Measurements from ENCODE around the gene GRIP1. TPM values are rescaled to one million over a fixed set of nuclear protein-coding genes. Genes with fewer than 3 reads are reported as not detected.

GRIP1 gene
- total and polyA plus RNA-seq, 2 experiments from 2014 or later, result 5.1 to 13.7 TPM

DNA sequence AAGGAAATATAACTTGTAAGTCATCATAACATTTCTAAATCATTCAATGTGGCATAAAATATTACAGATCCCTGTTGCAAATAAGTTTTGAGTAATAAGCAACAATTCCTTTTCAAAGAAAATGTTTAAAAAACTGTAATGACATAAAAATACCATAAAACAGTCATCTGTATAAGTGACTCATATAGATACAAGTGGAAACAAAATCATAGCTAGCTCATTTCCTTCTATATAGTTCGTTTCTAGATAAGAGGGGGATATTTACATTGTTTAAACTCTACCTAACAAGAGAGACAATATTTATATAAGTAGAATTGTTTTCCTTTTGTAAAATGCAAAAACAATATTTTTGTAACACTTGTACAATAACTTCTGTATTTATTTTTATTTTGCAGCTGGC lies 148.9 kb downstream of the GRIP1 start:
- TF ChIP-seq, protein P1, sequence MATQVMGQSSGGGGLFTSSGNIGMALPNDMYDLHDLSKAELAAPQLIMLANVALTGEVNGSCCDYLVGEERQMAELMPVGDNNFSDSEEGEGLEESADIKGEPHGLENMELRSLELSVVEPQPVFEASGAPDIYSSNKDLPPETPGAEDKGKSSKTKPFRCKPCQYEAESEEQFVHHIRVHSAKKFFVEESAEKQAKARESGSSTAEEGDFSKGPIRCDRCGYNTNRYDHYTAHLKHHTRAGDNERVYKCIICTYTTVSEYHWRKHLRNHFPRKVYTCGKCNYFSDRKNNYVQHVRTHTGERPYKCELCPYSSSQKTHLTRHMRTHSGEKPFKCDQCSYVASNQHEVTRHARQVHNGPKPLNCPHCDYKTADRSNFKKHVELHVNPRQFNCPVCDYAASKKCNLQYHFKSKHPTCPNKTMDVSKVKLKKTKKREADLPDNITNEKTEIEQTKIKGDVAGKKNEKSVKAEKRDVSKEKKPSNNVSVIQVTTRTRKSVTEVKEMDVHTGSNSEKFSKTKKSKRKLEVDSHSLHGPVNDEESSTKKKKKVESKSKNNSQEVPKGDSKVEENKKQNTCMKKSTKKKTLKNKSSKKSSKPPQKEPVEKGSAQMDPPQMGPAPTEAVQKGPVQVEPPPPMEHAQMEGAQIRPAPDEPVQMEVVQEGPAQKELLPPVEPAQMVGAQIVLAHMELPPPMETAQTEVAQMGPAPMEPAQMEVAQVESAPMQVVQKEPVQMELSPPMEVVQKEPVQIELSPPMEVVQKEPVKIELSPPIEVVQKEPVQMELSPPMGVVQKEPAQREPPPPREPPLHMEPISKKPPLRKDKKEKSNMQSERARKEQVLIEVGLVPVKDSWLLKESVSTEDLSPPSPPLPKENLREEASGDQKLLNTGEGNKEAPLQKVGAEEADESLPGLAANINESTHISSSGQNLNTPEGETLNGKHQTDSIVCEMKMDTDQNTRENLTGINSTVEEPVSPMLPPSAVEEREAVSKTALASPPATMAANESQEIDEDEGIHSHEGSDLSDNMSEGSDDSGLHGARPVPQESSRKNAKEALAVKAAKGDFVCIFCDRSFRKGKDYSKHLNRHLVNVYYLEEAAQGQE (IDR thresholded peaks at IDR 0.05; ENCODE audit: unreplicated experiment), result no peak
- no peak for TF ChIP-seq STAT1 (IDR thresholded peaks at IDR 0.05; ENCODE audit: unreplicated experiment)
- TF ChIP-seq, protein P2, sequence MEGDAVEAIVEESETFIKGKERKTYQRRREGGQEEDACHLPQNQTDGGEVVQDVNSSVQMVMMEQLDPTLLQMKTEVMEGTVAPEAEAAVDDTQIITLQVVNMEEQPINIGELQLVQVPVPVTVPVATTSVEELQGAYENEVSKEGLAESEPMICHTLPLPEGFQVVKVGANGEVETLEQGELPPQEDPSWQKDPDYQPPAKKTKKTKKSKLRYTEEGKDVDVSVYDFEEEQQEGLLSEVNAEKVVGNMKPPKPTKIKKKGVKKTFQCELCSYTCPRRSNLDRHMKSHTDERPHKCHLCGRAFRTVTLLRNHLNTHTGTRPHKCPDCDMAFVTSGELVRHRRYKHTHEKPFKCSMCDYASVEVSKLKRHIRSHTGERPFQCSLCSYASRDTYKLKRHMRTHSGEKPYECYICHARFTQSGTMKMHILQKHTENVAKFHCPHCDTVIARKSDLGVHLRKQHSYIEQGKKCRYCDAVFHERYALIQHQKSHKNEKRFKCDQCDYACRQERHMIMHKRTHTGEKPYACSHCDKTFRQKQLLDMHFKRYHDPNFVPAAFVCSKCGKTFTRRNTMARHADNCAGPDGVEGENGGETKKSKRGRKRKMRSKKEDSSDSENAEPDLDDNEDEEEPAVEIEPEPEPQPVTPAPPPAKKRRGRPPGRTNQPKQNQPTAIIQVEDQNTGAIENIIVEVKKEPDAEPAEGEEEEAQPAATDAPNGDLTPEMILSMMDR (conservative IDR thresholded peaks at IDR 0.05; ENCODE audit: low read depth in 2 of 2), result no peak
- no peak for TF ChIP-seq NANOG (IDR thresholded peaks at IDR 0.05; ENCODE audit: borderline replicate concordance)
- no peak for TF ChIP-seq EZH2 (IDR thresholded peaks at IDR 0.05; ENCODE audit: low read depth, unreplicated experiment)
- TF ChIP-seq POLR2AphosphoS5 (IDR thresholded peaks at IDR 0.05; ENCODE audit: low read depth), result no peak
- TF ChIP-seq EZH2phosphoT487 (IDR thresholded peaks at IDR 0.05; ENCODE audit: unreplicated experiment), result no peak
- TF ChIP-seq, protein P3, sequence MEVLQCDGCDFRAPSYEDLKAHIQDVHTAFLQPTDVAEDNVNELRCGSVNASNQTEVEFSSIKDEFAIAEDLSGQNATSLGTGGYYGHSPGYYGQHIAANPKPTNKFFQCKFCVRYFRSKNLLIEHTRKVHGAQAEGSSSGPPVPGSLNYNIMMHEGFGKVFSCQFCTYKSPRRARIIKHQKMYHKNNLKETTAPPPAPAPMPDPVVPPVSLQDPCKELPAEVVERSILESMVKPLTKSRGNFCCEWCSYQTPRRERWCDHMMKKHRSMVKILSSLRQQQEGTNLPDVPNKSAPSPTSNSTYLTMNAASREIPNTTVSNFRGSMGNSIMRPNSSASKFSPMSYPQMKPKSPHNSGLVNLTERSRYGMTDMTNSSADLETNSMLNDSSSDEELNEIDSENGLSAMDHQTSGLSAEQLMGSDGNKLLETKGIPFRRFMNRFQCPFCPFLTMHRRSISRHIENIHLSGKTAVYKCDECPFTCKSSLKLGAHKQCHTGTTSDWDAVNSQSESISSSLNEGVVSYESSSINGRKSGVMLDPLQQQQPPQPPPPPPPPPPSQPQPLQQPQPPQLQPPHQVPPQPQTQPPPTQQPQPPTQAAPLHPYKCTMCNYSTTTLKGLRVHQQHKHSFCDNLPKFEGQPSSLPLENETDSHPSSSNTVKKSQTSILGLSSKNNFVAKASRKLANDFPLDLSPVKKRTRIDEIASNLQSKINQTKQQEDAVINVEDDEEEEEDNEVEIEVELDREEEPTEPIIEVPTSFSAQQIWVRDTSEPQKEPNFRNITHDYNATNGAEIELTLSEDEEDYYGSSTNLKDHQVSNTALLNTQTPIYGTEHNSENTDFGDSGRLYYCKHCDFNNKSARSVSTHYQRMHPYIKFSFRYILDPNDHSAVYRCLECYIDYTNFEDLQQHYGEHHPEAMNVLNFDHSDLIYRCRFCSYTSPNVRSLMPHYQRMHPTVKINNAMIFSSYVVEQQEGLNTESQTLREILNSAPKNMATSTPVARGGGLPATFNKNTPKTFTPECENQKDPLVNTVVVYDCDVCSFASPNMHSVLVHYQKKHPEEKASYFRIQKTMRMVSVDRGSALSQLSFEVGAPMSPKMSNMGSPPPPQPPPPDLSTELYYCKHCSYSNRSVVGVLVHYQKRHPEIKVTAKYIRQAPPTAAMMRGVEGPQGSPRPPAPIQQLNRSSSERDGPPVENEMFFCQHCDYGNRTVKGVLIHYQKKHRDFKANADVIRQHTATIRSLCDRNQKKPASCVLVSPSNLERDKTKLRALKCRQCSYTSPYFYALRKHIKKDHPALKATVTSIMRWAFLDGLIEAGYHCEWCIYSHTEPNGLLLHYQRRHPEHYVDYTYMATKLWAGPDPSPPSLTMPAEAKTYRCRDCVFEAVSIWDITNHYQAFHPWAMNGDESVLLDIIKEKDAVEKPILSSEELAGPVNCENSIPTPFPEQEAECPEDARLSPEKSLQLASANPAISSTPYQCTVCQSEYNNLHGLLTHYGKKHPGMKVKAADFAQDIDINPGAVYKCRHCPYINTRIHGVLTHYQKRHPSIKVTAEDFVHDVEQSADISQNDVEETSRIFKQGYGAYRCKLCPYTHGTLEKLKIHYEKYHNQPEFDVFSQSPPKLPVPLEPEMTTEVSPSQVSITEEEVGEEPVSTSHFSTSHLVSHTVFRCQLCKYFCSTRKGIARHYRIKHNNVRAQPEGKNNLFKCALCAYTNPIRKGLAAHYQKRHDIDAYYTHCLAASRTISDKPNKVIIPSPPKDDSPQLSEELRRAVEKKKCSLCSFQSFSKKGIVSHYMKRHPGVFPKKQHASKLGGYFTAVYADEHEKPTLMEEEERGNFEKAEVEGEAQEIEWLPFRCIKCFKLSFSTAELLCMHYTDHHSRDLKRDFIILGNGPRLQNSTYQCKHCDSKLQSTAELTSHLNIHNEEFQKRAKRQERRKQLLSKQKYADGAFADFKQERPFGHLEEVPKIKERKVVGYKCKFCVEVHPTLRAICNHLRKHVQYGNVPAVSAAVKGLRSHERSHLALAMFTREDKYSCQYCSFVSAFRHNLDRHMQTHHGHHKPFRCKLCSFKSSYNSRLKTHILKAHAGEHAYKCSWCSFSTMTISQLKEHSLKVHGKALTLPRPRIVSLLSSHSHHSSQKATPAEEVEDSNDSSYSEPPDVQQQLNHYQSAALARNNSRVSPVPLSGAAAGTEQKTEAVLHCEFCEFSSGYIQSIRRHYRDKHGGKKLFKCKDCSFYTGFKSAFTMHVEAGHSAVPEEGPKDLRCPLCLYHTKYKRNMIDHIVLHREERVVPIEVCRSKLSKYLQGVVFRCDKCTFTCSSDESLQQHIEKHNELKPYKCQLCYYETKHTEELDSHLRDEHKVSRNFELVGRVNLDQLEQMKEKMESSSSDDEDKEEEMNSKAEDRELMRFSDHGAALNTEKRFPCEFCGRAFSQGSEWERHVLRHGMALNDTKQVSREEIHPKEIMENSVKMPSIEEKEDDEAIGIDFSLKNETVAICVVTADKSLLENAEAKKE (CRISPR knock-in tag; IDR thresholded peaks at IDR 0.05), result no peak
- TF ChIP-seq, protein P4, sequence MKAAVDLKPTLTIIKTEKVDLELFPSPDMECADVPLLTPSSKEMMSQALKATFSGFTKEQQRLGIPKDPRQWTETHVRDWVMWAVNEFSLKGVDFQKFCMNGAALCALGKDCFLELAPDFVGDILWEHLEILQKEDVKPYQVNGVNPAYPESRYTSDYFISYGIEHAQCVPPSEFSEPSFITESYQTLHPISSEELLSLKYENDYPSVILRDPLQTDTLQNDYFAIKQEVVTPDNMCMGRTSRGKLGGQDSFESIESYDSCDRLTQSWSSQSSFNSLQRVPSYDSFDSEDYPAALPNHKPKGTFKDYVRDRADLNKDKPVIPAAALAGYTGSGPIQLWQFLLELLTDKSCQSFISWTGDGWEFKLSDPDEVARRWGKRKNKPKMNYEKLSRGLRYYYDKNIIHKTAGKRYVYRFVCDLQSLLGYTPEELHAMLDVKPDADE (IDR thresholded peaks at IDR 0.05), result no peak
- no peak for TF ChIP-seq CREB1 (CRISPR knock-in tag; IDR thresholded peaks at IDR 0.05; ENCODE audit: low read depth)
- TF ChIP-seq ZNF331 (CRISPR knock-in tag; IDR thresholded peaks at IDR 0.05; ENCODE audit: low read depth), result no peak
- no peak for TF ChIP-seq ZNF114 (CRISPR knock-in tag; IDR thresholded peaks at IDR 0.05)
- TF ChIP-seq JUNB (IDR thresholded peaks at IDR 0.05; ENCODE audit: unreplicated experiment), result no peak
- H3K9me2 ChIP-seq (ENCODE audit: insufficient read depth), result no peaks in the 10 kb centered on the region
- no peak overlapping the region for H2AFZ ChIP-seq
- H4K20me1 ChIP-seq (replicated peaks; ENCODE audit: insufficient read depth), result no peaks in the 10 kb centered on the region
- no peak overlapping the region for H3K27ac Mint-ChIP-seq
- peaks cover 26% of the 10 kb centered on the region; the same call in 2 of the 3 replicates for H3K36me3 Mint-ChIP-seq (ENCODE audit: low read depth)
- no peak overlapping the region for H3K27ac ChIP-seq (ENCODE audit: low read depth)
- H3K9me3 Mint-ChIP-seq, result peaks cover 21% of the 10 kb centered on the region; the same call in 2 of the 3 replicates
- H3K27me3 ChIP-seq (ENCODE audit: insufficient read depth), result no peaks in the 10 kb centered on the region
- H3K4me1 ChIP-seq (ENCODE audit: insufficient read depth), result peaks cover 11% of the 10 kb centered on the region; the same call in 1 of the 2 replicates
- no peaks in the 10 kb centered on the region for H3K79me2 ChIP-seq (replicated peaks; ENCODE audit: insufficient read depth)
- H3K4me2 ChIP-seq, result no peak overlapping the region
- H3K27me3 Mint-ChIP-seq (ENCODE audit: insufficient read depth, low read depth, poor library complexity), result no peaks in the 10 kb centered on the region
- no peak overlapping the region for H3K4me3 ChIP-seq
- peaks cover 7% of the 10 kb centered on the region for H3K4me1 Mint-ChIP-seq
- H3K4me3 Mint-ChIP-seq, result no peak overlapping the region
- H3F3A ChIP-seq (replicated peaks; ENCODE audit: low read depth), result no peaks in the 10 kb centered on the region
- ATAC-seq (no peak), DNase-seq (ENCODE audit: low spot score) (no peak)
- H3K36me3 ChIP-seq (ENCODE audit: insufficient read depth), result no peaks in the 10 kb centered on the region; the same call in 1 of the 2 replicates
